Keratinocyte (primary cell): ENCODE measurements around the gene NYAP2.

ENCODE experiments used
- EZH2 ChIP-seq: IDR thresholded peaks from one replicate; pipeline ENCODE4 v1.6.1; 2012; ENCODE audit warnings: inconsistent platforms, mild to moderate bottlenecking, low read length, moderate library complexity
- TF ChIP-seq, protein P1 (sequence below), 3 experiments: IDR thresholded peaks in 1 of 3; conservative IDR thresholded peaks in 1 of 3; optimal IDR thresholded peaks in 1 of 3; 2 replicates in 2 of 3; 3 replicates in 1 of 3; pipeline versions ENCODE3 to v1.5.1; 2011; ENCODE audit warnings: low read length in 3 of 3, mild to moderate bottlenecking in 3 of 3, moderate library complexity in 2 of 3, control low read depth in 1 of 3, inconsistent platforms in 1 of 3; ENCODE audit not compliant: insufficient read depth in 2 of 3; ENCODE audit errors: extremely low read depth in 1 of 3

DNA sequence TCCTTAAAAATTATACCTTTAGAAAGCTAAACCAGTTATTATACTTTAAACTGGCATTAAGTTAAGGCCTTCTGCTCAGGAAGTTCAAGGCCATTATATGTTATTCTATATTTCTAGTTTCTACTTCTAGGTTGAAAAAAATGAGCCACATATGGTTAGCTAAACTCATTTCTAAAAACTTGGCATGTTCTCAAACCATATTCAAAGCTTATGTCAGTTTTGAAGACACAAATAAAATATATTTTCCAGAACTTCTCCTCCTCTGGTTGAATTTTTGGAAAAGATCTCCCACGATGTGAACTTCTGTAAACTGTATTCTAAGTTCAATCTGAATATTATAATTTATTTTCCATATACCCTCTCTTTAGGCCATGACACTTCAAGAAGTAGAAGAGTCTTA is 103.5 kb downstream of the NYAP2 start:
- TF ChIP-seq, protein P1, sequence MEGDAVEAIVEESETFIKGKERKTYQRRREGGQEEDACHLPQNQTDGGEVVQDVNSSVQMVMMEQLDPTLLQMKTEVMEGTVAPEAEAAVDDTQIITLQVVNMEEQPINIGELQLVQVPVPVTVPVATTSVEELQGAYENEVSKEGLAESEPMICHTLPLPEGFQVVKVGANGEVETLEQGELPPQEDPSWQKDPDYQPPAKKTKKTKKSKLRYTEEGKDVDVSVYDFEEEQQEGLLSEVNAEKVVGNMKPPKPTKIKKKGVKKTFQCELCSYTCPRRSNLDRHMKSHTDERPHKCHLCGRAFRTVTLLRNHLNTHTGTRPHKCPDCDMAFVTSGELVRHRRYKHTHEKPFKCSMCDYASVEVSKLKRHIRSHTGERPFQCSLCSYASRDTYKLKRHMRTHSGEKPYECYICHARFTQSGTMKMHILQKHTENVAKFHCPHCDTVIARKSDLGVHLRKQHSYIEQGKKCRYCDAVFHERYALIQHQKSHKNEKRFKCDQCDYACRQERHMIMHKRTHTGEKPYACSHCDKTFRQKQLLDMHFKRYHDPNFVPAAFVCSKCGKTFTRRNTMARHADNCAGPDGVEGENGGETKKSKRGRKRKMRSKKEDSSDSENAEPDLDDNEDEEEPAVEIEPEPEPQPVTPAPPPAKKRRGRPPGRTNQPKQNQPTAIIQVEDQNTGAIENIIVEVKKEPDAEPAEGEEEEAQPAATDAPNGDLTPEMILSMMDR (optimal IDR thresholded peaks at IDR 0.05 in 1 of 3, IDR thresholded peaks at IDR 0.05 in 1 of 3, conservative IDR thresholded peaks at IDR 0.05 in 1 of 3; ENCODE audit: extremely low read depth in 1 of 3, insufficient read depth in 2 of 3, low read length in 3 of 3) = no peak
- no peak for TF ChIP-seq EZH2
